HEK293T (cell line): ENCODE data around the gene SLC6A11.

Source experiments
- CTCF ChIA-PET: fragments of 350-600 bp; formaldehyde crosslinking; extraction: SDS; loops from one replicate; lab custom pipeline; 2021; ENCODE audit warnings: antibody characterized with exemption, inconsistent platforms; lab: Yijun Ruan, JAX
- POLR2A ChIA-PET: fragments of 350-600 bp; formaldehyde crosslinking; extraction: SDS; loops from one replicate; lab custom pipeline; 2020; ENCODE audit warnings: antibody characterized with exemption, inconsistent platforms; lab: Yijun Ruan, JAX
- DNase-seq: peaks from one replicate; pipeline ENCODE4 v3.0.0; 2012; ENCODE audit warnings: mixed read lengths; ENCODE audit errors: extremely low spot score
- ARNT ChIP-seq: fragments of 450-650 bp; IDR thresholded peaks from 2 replicates; pipeline ENCODE4 v1.6.1; 2017; ENCODE audit warnings: mild to moderate bottlenecking
- BHLHE40 ChIP-seq: fragments of 450-650 bp; IDR thresholded peaks from 2 replicates; pipeline ENCODE4 v1.6.1; 2016; ENCODE audit warnings: mild to moderate bottlenecking, moderate library complexity, borderline replicate concordance
- CTBP1 ChIP-seq: fragments of 450-650 bp; IDR thresholded peaks from 2 replicates; pipeline ENCODE4 v1.6.1; 2016; ENCODE audit warnings: borderline replicate concordance
- ELF4 ChIP-seq: fragments of 450-650 bp; IDR thresholded peaks from 2 replicates; pipeline ENCODE4 v1.6.1; 2017; ENCODE audit warnings: antibody characterized with exemption
- FOXA1 ChIP-seq: fragments of 450-650 bp; IDR thresholded peaks from 2 replicates; pipeline ENCODE4 v1.6.1; 2016; ENCODE audit warnings: mild to moderate bottlenecking
- FOXK2 ChIP-seq: fragments of 450-650 bp; IDR thresholded peaks from 2 replicates; pipeline ENCODE4 v1.6.1; 2016; ENCODE audit warnings: mild to moderate bottlenecking
- FOXM1 ChIP-seq: fragments of 450-650 bp; IDR thresholded peaks from 2 replicates; pipeline ENCODE4 v1.6.1; 2017; ENCODE audit warnings: mild to moderate bottlenecking, borderline replicate concordance
- HDGF ChIP-seq: fragments of 450-650 bp; IDR thresholded peaks from 2 replicates; pipeline ENCODE4 v1.6.1; 2017; ENCODE audit warnings: antibody characterized with exemption, borderline replicate concordance
- L3MBTL2 ChIP-seq: fragments of 450-650 bp; conservative IDR thresholded peaks from 2 replicates; pipeline ENCODE4 v1.6.1; 2016; ENCODE audit warnings: mild to moderate bottlenecking
- LEF1 ChIP-seq: fragments of 450-650 bp; IDR thresholded peaks from 2 replicates; pipeline ENCODE4 v1.6.1; 2017; ENCODE audit warnings: mild to moderate bottlenecking, borderline replicate concordance
- NFRKB ChIP-seq: fragments of 450-650 bp; IDR thresholded peaks from 2 replicates; pipeline ENCODE4 v1.6.1; 2016; ENCODE audit warnings: mild to moderate bottlenecking, moderate library complexity
- PKNOX1 ChIP-seq: fragments of 450-650 bp; IDR thresholded peaks from 2 replicates; pipeline ENCODE4 v1.6.1; 2016
- SP1 ChIP-seq: fragments of 450-650 bp; IDR thresholded peaks from 2 replicates; pipeline ENCODE4 v1.6.1; 2017
- SUZ12 ChIP-seq: fragments of 450-650 bp; IDR thresholded peaks from 2 replicates; pipeline ENCODE4 v1.6.1; 2016; ENCODE audit warnings: mild to moderate bottlenecking
- TARDBP ChIP-seq: fragments of 450-650 bp; IDR thresholded peaks from 2 replicates; pipeline ENCODE4 v1.6.1; 2016
- ZNF384 ChIP-seq: fragments of 450-650 bp; IDR thresholded peaks from 2 replicates; pipeline ENCODE4 v1.6.1; 2016

Gene SLC6A11

GRCh38 chr3:10855083-10855870, 39.2 kb downstream of the SLC6A11 start:
- DNase-seq = no peak
- TF ChIP-seq L3MBTL2 (no peak), ZNF384 (no peak), SP1 (no peak), PKNOX1 (no peak), CTBP1 (no peak), SUZ12 (no peak)
- ChIA-PET POLR2A (no interaction called here), CTCF (no interaction called here)

GRCh38 chr3:10855871-10856662, 40.0 kb downstream of the SLC6A11 start:
- ChIA-PET CTCF (no interaction called here), POLR2A (no interaction called here)
- peak; percentile 33 for DNase-seq
- TF ChIP-seq ELF4 (no peak), PKNOX1 (peak; percentile 84), SUZ12 (no peak), ARNT (no peak)

- DNase-seq = no peak
- POLR2A ChIA-PET = no interaction called here
- no peak for TF ChIP-seq LEF1
- no peak for TF ChIP-seq FOXA1
- TF ChIP-seq SUZ12 = no peak
- no peak for TF ChIP-seq ZNF384
- TF ChIP-seq ELF4 = no peak
- no peak for TF ChIP-seq HDGF
- TF ChIP-seq L3MBTL2 = no peak
- no peak for TF ChIP-seq TARDBP
- TF ChIP-seq BHLHE40 = no peak
- no peak for TF ChIP-seq NFRKB
- no peak for TF ChIP-seq ARNT
- no peak for TF ChIP-seq CTBP1
- TF ChIP-seq SP1 = no peak
- no peak for TF ChIP-seq FOXK2
- TF ChIP-seq FOXM1 = no peak
- TF ChIP-seq PKNOX1 = no peak
- CTCF ChIA-PET = no interaction called here
Measured at GRCh38 chr3:10857235-10857634, 41.2 kb downstream of the SLC6A11 start.

GRCh38 chr3:10858091-10858490, 42.1 kb downstream of the SLC6A11 start:
- TF ChIP-seq ARNT (no peak), BHLHE40 (no peak), FOXM1 (no peak)
- no peak for DNase-seq
- ChIA-PET CTCF (interaction anchor here (0.6 kb wide), 2 partner anchors 8 to 85 kb away, joined by 3 read pairs; no protein-coding TSS in a partner anchor), POLR2A (no interaction called here)

GRCh38 chr3:10867384-10867783, 51.4 kb downstream of the SLC6A11 start:
- POLR2A ChIA-PET = no interaction called here
- DNase-seq = peak; percentile 42
- no peak for TF ChIP-seq ZNF384
- CTCF ChIA-PET = interaction anchor here (0.9 kb wide), 1 partner anchor 30 kb away, joined by 3 read pairs; no protein-coding TSS in a partner anchor

GRCh38 chr3:10869460-10869859, 53.4 kb downstream of the SLC6A11 start:
- CTCF ChIA-PET = no interaction called here
- DNase-seq = no peak
- TF ChIP-seq PKNOX1 (no peak), SP1 (no peak), FOXM1 (no peak), CTBP1 (no peak), FOXA1 (no peak), NFRKB (no peak), L3MBTL2 (no peak), ARNT (no peak), TARDBP (no peak)
- POLR2A ChIA-PET = no interaction called here
